SIG-M5 (cell line): ENCODE data around the gene PIH1D1.

Source experiments
- DNase-seq: peaks from one replicate; lab custom pipeline; 2025; lab: John Stamatoyannopoulos, UW

Gene PIH1D1

DNA sequence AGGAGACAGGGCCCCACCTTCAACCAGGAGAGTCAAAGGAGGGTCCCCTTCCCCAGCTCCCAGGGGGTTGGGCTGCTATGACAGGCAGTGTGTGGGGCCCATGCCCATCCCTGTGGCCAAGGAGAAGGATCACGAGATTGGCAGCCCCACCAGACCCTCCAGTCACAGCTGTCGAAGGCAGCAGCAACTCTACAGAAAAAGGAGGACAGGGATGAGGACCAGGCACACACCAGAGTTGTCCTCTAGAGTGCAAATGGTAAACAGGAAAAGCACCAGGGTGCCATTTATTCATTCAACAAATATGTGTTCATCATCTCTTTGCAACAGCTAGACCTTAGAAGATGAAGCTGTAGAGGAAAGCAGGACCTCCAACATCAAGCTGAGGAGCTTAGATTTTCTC, 32.4 kb downstream of the PIH1D1 start:
- DNase-seq = no peak

DNA sequence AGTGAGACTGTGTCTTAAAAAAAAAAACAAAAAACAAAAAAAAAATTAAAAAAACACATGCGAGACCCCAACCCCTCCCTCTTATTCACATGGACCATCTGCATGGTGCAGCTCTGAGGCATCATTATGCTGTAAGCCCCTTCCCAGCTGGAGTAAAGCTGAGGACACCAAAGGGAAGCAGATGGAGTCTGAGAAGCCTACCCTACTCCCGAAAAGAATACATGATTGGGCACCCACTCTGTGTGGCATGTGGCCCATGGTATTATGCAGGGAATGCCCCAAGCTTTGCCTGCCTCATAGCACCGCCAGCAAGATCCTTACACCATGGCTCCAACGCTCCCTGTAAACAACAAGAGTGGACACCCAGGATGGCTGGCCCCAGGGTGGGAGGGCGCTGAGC, 33.1 kb downstream of the PIH1D1 start:
- no peak for DNase-seq

DNA sequence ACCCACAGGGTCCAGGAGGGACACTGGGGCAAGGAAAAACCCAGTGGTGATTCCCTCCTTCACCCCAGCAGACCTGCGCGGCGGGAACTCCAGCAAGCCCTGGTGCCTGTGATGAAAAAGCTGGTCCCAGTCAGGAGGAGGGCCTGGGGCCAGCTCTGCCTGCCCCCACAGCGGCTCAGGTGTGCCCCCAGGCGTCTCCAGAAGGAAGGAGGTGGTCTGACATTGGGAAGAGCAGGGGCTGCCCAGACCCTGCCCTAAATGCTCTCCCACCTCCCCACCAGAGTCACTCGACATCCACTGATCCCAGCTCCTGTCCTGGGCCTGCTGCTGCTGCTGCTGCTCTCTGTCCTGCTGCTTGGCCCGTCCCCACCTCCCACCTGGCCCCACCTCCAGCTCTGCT, 34.5 kb downstream of the PIH1D1 start:
- DNase-seq = no peak

DNA sequence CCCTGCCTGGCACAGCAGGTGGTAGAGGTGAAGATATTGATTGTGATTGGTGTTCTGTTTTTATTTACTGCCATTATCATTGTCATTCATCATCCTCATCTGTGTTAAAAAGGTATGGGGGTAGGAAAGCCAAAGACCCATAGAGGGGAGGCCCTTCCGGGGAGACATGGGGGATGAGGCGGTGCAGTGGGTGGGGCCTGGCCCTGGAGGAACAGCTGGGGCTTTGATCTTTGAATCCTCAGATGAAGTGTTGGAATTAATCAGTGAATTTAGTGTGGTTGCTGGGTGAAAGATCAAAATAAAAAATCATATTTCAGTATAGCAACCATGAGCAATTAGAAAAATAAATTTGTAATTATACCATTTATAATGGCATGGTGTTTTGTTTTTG, 35.8 kb downstream of the PIH1D1 start:
- DNase-seq = no peak

DNA sequence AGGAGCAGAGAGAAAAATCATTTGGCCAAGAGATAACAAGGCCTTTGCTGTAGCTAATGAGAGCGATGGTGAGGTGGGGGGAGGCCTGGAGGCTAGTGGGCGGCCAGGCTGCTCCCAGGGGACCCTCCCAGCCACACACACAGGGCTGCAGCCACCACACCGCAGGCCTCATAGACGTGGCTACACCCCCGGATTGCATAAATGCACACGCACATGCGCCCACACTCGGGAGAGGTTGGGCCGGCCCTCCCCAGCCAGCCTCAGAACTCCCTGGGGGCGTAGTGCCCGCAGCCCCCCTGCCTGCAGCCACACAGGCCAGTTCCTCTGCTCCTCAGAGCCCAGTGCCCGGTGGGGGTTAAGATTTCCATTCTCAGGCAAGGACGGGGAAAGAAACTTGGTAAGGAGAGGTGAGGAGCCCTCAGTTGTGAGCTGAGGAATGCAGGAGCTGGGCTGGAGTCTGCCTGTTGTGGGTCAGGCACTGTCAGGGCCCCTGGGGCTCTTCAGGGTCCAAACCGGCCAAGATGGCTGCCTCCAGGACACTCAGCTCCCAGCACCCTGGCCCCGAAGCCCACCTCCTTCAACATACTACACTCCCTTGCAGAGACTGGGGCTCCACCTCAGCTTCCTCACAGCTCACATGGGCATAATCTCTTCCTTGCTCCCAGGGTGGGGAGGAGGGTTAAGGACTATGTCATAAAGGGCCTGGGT, 36.4 kb downstream of the PIH1D1 start:
- no peak for DNase-seq

DNA sequence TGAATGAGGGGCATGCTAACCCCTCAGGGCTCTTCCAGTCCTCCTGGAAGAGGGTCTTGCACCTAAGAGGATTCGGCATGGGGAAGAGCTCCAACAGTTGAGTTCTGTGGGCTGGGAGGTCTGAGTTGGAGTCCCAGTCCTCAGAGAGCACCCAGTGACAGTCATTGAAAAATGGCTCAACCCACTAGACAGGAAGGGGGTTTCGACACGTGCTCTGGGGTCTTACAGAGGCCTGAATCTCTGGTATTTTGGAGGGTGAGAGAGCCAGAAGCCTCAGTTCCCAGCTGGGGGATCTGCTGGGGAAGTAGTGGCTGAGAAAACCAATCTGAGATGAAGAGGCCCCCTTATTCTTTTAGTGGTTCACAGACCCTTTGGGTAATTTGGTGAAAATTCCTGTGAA, 37.4 kb downstream of the PIH1D1 start:
- no peak for DNase-seq

DNA sequence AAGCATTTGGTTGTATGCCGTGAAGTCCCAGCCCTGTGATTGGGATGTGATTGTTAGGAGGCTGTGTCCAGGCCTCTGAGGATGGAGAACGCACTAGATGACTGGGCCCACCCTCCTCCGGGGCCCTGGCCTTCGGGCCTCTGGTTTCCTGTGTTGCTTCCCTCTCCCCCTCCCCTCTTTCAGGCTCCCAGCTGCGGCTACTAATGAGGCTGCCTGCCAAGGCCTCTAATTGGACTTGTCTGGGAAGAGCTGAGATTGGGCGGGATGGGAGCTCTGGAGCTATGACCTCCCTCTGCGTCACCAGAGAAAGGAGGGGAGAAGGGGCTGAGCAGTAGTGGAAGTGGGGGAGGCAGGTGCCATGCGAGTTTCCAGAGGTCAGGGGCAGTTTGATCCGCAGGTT, 38.3 kb downstream of the PIH1D1 start:
- DNase-seq = no peak

DNA sequence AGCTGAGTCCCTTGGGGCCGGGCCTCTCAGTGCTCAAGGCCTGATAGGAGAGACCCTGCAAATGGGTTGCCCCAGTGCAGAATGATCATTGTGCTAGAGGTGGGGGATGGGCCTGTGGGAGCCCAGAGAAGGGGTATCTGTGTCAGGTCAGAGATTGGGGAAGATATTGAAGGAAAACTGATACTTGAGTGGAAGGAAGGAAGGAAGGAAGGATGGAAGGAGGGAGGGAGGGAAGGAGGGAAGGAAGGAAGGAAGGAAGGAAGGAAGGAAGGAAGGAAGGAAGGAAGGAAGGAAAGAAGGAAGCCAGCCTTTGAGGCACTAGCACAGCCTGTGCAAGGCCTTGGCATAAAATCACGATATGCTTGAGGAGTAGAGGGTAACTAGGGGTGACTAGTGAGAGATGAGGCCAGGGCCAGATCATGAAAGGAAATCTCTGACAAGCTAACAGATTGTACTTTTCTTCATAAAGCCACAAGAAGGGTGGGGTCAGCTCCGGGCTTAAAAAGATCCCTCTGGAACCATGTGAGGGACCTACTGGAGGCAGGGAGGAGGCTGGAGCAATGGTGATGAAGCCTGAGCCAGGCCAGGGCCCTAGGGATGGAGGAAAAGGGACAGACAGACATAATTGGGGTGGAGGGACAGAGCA, 39.8 kb downstream of the PIH1D1 start:
- DNase-seq = no peak

DNA sequence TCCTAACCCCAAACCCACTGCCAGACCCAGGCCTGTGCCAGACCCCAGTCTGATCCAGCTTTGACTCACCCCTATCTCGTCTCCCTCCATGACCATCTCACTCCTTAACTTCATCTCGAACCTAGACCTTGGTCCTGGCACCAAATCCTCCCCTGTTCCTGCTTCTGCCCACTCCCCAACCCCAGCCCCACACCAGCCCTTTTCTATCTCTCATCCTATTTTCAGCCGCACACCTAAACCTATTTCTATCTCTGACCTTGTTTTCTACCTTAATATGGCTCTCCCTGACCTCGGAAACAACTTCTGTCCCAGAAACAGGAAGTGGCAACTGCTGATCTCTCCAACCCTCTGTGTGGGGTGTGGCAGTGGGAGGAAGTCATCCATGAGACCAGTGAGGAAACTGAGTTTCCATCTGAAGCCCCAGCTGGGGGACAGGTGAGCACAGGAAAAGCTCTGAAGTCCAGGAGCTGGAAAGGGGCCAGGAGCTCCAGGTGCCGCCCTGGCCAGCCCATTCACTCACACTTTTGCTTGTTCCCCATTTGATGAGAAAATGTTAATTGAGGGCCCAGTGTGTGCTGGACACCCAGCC, 42.1 kb downstream of the PIH1D1 start:
- DNase-seq = no peak

DNA sequence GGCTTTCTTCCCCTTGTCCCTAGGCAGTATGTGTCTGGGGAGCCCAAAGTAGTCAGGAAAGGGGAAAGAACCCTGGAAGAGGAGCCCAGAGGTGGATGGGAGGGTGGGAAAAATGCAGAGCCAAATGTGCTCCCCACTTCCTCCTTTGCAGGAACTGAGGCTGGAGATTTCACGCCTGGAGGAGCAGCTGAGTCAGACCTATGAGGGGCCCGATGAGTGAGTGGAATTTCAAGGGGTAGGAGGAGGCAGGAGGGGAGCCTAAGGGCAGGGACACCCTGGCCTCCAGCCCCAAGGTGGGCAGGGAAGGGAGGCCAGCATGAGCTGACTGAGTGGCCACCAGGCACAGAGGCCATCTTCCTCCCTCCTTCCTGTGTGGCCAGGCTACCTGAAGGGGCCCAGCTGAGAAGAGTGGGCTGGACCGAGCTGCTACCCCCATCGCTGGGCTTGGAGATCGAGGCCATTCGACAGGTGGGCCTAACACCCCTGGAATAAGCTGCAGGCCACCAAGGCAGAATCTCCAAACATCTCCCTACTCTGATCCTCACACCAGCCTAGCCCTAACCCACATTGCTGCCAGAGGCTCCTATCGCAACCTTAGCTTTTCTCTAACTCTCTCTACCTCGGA, 42.7 kb downstream of the PIH1D1 start:
- DNase-seq = no peak

DNA sequence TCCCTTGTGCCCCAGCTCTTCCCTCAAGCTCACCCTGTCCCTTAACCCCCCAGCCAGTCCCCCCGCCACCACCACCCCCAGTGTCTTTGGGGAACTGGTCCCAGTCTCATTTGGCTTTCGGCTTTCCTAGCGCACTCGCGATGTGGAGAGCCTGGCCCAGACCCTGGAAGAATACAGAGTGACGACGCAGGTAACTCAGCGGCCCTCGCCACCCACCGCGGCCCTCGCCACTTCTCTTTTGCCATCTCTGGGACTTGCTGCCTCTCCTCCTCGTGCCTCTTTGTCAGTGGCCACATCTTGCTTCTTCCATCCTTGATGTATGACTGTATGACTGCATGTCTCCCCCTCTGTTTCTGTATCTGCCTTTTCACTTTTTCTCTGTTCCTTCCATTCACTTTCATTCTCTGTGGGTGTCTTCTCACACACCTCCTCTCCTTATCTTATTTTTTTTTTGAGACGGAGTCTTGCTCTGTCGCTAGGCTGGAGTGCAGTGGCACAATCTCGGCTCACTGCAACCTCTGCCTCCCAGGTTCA, 44.1 kb downstream of the PIH1D1 start:
- DNase-seq = no peak

DNA sequence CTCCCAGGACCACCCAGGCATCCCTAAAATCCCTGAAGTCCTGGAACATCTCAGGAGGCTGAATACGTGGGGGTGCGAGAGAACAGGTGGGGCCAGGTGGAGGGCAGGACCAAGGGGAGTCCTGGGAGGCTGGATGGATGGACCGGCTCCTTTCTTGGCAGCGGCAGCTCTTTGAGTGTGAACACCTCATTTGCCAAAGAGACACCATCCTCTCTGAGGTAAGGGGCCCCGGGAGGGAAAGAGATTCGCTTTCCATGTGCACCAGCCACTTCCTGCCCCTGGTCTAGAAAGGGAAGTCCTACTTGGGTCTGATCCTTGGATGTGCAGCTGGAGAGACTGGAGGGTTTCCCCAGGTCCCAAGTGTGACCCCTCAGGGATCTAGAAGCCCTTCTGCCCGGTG, 44.5 kb downstream of the PIH1D1 start:
- DNase-seq = no peak

DNA sequence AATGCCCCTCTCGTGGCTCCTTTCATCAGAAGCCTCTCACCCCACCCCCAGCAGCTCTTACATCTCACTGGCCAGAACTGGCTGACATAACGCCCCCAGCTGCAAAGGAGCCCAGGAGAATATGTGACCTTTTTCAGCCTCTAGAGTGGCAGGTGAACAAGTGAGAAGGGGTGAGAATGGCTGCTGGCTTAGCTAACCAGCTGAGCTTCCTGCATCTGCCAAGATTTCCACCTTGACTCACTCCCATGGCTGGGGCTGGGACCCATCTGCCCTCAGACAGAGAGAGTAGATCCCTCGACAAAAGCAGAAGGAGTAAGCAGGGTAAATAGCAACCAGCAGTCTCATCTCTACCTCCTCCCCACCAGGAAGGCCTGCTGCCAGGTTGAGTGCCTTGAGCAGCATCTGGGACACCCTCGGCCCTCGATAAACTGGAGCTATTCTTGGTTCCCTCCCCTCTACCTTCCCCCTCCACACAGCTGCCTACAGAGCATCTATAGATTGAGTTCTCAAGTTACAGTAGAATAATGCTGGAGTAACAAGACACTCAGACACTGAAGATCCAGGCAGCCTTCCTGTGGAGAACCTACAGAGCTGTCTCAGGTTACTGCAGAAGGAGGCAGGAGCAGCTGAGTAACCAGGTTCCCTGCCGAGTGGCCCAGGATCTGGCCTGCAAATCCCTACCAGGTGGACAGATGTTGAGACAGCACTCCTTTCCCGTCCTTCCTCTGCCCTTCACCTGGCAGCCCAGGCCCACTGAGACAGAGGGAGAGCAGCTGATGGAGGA, 48.0 kb downstream of the PIH1D1 start:
- DNase-seq = no peak

DNA sequence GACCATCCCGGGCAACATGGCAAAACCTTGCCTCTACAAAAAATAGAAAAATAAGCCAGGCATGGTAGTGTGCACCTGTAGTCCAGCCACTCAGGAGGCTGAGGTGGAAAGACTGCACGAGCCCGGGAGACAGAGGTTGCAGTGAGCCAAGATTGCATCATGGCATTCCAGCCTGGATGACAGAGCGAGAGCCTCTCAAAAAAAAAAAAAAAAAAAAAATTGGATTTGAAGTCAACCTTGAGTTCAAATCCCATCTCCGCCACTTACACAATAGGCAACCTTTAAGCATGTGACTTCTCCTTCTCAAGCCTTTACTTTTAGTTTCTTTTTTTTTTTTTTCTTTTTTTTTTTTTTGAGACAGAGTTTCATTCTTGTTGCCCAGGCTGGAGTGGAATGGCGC, 51.6 kb downstream of the PIH1D1 start:
- DNase-seq = no peak

DNA sequence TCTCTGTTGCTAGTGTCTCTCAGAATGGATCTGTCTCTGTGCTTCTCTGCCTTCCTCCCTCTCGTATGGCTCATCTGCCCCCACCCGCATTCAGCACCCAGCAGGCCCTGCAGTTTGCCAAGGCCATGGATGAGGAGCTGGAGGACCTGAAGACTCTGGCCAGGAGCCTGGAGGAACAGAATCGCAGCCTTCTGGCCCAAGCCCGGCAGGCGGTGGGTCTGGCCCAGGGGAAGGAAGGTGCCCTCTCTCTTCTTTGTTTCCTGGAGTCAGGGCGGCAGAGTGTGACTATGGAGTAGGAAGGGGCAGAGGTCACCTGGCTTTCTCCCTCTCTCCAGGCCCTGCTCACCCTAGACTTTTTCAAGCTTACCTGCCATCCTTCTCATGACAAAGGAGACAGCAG, 52.7 kb downstream of the PIH1D1 start:
- DNase-seq = no peak

DNA sequence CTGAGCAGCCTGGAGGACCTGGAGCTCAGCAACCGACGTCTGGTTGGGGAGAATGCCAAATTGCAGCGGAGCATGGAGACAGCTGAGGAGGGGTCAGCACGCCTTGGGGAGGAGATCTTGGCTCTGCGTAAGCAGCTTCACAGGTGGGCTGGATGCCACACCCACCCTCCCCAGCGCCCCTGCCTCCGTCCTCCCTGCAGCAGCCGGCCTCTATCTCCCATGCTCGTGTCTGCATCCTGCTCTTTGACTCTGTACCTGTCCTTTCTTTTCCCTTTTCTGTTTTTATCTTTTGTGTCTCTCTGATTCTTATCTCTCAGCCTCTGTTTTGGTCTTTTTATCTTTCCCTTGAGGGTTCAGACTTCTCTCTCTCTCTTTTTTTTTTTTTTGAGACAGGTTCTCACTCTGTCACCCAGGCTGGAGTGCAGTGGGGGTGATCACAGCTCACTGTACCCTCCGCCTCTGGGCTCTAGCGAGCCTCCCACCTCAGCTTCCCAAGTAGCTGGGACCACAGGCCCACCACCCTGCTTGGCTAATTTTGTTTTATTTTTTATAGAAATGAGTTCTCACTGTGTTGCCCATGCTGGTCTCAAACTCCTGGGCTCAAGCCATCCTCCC, 53.5 kb downstream of the PIH1D1 start:
- no peak for DNase-seq

DNA sequence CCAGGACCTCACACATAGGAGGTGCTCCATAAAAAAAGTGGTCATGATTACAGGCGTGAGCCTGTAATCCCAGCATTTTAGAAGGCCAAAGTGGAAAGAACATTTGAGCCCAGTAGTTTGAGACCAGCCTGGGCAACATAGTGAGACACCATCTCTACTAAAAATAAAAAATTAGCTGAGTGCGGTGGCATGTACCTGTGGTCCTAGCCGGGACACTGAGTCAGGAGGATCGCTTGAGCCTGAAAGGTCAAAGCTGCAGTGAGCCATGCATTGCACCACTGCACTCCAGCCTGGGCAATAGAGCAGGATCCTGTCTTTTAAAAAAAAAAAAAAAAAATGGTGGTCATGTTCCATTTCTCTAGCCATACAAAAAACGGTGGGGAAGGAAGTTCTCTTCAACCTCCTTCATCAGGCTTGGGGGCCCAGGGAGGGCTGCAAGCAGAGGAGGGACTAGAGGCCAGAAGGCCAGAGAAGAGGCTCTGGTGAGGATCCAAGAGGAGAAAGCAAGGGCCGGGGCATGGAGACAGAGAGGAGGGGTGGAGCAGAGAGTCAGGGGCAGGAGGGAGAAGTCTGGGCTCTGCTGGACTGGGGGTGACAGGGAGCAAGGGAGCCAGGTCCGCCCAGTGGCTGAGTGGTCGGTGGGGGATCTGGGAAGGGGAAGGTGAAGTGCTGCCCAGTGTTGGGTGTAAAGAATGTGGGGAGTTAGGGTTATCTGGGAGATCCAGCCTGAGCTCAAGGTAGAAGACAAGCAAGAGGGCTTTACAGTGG, 54.7 kb downstream of the PIH1D1 start:
- no peak for DNase-seq
